ENCODE results near the gene ACOXL.
"Not testable (repeated sequence)": the region's sequence is repeated elsewhere in the genome, so short reads cannot be mapped to it uniquely, and the experiment has no call there.

ACOXL gene

GRCh38 chr2:110941226-110941625 is 208.9 kb downstream of the ACOXL start:
- no peak for DNase-seq

- no peak for DNase-seq
These were observed 210.8 kb downstream of the ACOXL start for GRCh38 chr2:110943070-110943634.

DNA sequence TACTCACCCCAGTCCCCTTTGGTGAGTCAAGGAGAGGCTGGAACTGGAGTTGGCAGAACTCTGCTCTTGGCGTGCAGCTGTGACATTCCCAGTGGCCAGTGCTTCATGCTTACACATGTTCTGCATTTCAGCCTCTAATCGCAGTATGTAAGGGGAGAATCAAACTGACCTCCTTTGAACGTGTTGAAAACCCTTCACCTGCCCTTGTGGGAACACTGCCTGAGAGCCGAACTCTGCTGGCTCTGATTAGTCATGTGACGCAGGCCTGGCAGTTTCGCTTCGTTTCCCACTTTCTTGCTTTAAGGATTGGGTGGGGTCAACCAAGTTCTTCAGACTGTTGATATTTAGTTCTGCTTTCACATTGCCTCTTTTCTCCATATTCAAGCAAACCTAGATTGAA is 214.5 kb downstream of the ACOXL start:
- DNase-seq = no peak

DNA sequence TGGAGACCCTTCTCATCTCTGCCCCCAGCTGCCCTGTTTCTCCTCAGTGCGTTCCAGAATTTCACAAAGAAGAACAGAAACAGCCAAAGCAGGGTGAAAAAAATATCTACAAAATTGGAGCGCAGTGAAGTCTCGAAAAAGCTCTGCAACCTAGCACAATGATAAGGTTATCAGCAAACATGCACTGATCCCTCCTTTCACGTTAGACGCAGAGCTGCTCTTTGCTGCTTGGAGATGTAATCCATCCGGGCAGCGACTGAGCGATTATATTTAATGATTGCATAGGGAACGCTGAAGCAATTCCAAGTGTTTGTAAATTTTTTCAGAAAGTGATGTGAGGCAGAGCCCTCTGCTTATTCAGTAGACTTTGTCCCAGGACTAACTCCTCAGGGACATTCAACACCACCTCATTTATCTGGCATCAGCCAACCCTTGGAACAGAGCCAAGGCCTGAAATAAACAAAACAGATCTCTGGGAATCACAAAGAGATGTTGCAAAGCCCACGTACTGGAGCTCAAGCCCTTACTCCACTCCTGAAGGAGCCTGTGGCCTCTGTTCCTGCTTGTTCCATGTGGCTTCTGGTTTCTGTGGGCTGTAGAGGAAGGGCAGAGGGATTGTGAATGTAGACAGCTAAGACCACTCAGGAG is 215.8 kb downstream of the ACOXL start:
- DNase-seq = peak; percentile 6

DNA sequence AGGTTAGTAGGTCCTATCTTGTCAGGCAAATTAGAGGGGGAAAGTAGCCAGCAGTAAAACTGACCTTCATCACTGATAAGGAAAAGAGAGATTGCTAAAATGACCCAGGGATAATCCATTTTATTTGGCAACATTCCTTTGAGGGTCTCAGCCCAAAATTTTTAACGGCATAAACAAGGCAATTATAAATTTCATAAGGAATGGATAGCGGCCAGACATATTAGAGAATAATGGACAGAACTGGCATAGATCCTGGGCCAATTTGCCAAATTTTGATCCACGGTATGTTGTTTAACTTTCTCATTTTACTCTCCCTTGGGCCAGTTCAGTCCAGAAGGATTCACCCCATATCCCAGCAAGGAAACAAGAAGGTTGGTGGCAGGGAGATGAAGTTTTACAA is 217.9 kb downstream of the ACOXL start:
- DNase-seq = no peak

- DNase-seq = no peak
These were observed 222.7 kb downstream of the ACOXL start for GRCh38 chr2:110955045-110955444.

GRCh38 chr2:110955556-110955955 is 223.2 kb downstream of the ACOXL start:
- no peak for DNase-seq

- no peak for DNase-seq
These were observed 224.9 kb downstream of the ACOXL start for GRCh38 chr2:110957293-110957692.

- DNase-seq = no peak
These were observed 226.2 kb downstream of the ACOXL start for GRCh38 chr2:110958346-110959119.

DNA sequence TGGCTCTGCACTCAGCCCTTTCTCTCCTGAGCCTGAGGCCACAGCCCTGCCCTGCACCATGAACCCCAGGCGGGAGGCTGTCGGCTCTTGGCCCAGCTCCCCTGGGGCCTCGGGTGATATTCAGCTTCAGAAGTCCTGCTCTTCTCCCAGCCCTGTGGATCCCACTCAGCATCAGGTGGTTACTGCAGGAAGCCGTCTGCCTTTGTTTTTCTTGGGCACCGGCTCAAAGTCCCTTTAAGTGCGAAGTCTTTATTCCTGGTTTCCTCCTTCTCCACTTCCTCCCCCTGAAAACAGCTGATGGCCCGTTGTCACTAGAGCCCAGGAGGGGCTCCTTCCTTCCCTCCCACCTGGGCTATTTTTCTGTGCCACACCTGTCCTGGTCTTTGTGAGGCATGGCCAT is 226.8 kb downstream of the ACOXL start:
- no peak for DNase-seq

- no peak for DNase-seq
These were observed 227.9 kb downstream of the ACOXL start for GRCh38 chr2:110960281-110960680.

- no peak for DNase-seq
These were observed 228.6 kb downstream of the ACOXL start for GRCh38 chr2:110960954-110961353.

- DNase-seq = not testable (repeated sequence)
These were observed 229.3 kb downstream of the ACOXL start for GRCh38 chr2:110961643-110962042.

- DNase-seq = no peak
These were observed 237.3 kb downstream of the ACOXL start for GRCh38 chr2:110969696-110970095.

DNA sequence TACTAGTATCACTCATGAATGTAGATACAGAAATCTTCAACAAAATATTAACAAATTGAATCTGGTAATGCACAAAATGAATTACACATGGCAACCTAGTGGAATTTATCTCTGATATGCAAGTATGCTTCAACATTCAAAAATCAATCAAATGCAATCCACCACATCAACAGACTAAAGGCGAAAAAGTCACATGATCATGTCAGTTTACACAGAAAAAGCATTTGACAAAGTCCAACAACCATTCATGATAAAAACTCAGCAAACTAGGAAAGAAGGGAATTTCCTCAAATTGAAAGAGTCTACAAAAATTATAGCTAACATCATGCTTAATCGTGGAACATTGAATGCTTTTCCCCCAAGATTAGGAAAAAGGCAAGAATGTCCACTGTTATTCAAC is 237.8 kb downstream of the ACOXL start:
- no peak for DNase-seq

DNA sequence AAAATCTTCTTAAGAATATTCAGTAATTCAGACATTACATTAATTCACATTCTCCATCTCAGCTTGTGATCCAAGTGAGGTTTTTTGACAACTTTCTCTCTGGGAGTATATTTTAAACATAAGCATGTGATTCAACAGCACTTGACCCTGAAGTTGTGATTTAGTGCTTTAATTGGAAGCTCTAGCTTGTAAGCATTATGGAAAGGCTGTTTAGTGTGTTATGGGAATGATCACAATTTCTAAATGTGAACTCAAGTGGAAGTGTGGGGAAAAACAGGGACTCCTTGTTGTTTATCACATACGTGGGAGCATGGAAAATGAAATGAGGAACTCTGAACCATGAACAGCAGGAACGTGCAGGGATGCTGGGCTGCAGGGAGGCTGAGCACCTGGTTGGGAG is 239.4 kb downstream of the ACOXL start:
- no peak for DNase-seq

GRCh38 chr2:110973262-110973661 is 240.9 kb downstream of the ACOXL start:
- DNase-seq = no peak

- DNase-seq = no peak
These were observed 245.0 kb downstream of the ACOXL start for GRCh38 chr2:110977403-110977802.

GRCh38 chr2:110978148-110978547 is 245.8 kb downstream of the ACOXL start:
- no peak for DNase-seq

- no peak for DNase-seq
These were observed 246.5 kb downstream of the ACOXL start for GRCh38 chr2:110978756-110979470.

DNA sequence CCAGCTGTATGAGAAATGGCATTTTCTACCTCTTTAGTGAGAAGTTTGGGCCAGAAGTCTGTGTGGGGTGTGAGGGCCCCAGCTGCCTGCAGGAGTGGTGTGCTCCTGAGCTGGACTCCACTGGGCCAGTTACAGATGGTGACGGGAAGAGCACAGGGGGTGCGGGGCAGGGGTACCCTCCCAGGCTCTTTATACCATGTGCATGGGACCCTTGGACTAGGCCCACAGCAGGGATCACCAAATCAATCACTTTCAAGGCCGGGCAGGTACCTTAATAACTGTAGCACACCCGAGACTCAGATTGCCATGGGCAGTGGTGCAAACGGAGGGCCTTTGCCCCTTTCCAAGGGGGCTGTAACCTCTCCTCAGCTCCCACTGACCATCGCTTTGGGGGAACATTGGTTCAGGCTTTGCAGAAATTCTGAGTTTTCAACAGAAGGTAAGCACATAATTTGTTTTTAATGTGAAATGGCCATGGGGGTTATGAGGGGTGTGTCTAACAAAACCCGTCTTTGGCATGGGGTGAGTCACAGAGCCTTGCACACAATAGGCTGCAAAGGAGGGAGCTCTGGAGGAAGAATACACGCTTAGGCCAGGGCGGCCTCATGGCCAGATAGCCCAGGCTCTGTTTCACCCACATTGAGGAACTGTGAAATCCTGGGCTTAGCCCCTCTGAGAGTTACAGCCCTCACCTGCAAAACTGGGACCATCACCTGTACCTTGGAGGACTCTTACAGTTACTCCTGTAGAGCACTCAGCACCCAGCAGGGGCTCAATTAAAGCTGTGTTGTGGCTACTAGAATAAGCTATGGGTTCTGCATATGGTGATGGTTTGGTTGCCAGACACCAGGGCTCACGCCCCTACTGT is 247.3 kb downstream of the ACOXL start:
- DNase-seq = peak; percentile 2

DNA sequence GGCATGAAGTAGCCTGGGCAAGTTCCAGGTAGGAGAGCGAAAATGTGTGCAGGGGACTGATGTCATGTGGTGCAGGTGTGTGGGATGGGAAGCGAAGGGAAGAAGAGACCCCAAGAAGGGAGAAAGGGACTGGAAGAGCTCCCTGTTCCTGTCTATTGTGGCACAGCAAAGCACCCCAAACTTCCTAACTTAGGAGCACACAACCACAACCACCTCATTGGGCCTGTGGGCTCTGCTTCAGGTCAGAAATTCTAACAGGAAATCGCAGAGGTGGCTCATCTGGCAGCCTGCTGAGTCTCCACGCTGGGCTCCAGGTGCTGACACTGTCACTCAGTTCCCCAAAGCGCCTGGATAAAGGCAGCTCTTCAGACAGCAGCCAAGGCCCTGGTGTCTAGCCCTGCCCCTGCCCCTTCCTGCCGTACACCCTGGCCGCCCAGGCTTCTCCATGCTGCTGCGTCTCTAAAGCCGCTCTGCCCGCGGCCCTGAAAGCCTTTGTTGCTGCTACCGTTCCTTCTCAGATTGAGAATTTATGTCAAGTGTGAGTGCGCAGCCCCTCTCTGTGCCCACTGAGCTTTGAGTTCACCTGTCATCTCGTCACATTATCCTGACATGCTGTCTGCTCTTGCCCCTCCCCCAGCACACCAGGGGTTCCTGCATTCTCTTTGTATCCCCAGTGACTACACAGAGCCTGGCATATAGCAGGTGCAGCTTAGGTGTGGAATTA is 248.1 kb downstream of the ACOXL start:
- peak; percentile 51 for DNase-seq

Measured in NCI-H1092 treated with DMSO at 0.1 percent for 48 hours (cell line).